Right atrium auricular region (tissue), 2 donors: ENCODE measurements around the gene ARHGEF12. TPM values are rescaled to one million over a fixed set of nuclear protein-coding genes. Genes with fewer than 3 reads are reported as not detected.

Source experiments
- DNase-seq: peaks from one replicate; pipeline ENCODE4 v3.0.0-alpha.2; 2019; ENCODE audit warnings: low spot score
- H3K27ac ChIP-seq, 2 donors: fragments of 200-600 bp; sonication (generic); 1 replicate in 1 of 2; 2 replicates in 1 of 2; pipeline ENCODE4 v1.5.1; 2016 to 2019
- H3K27me3 ChIP-seq, 2 donors: fragments of 200-600 bp; sonication (generic); one replicate each; pipeline versions ENCODE4 v1.5.1 to v1.6.0; 2017 to 2019
- H3K36me3 ChIP-seq: fragments of 200-600 bp; sonication (generic); one replicate; pipeline ENCODE4 v1.5.1; 2016
- H3K4me1 ChIP-seq, 2 donors: fragments of 200-600 bp; sonication (generic); one replicate each; pipeline versions ENCODE4 v1.5.1 to v1.6.0; 2017 to 2019
- H3K4me3 ChIP-seq, 2 donors: fragments of 200-600 bp; sonication (generic); 1 replicate in 1 of 2; 2 replicates in 1 of 2; pipeline ENCODE4 v1.5.1; 2017 to 2019; ENCODE audit warnings: mild to moderate bottlenecking in 1 of 2, moderate library complexity in 1 of 2
- H3K9me3 ChIP-seq, 2 donors: fragments of 200-600 bp; sonication (generic); one replicate each; pipeline ENCODE4 v1.5.1; 2019
- CTCF ChIP-seq, 2 donors: fragments of 200-600 bp; sonication (generic); IDR thresholded peaks; one replicate each; pipeline ENCODE4 v1.5.1; 2019; ENCODE audit warnings: antibody characterized with exemption in 2 of 2
- total RNA-seq, 2 donors: library from RNA; depleted of rRNA; stranded (reverse); fragments of >200 nt; gene quantifications; one replicate each; pipeline ENCODE4 v1.1.0, GENCODE V29; 2016

Gene ARHGEF12
- total RNA-seq, 2 donors from 2014 or later: 84.0 to 87.2 TPM

DNA sequence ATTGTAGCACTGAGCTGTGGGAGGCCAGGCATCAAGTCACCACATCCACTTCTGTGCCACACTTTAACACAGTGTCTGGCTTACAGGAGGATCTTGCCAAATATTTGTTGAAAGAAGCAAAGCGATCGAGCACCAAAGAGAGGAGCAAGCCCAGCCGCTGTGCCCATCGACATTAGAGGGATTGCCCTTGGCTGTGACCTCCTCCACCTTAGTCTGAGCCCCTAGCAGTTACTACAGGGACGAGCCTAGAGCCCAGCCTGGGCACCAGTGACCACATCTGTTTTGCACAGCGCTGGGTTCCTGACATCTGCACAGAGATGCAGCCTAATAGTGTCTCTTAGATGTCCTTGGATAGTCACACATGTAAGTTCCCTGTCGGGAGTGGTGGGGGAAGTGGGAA, 193.0 kb downstream of the ARHGEF12 start:
- no peak for TF ChIP-seq CTCF (IDR thresholded peaks at IDR 0.05)
- Histone ChIP-seq H3K4me3 (no peak overlapping the region), H3K9me3 (no peaks in the 10 kb centered on the region), H3K27me3 (no peaks in the 10 kb centered on the region), H3K4me1 (peaks cover 0 to 20% of the 10 kb centered on the region in 2 donors), H3K36me3 (no peaks in the 10 kb centered on the region), H3K27ac (no peak overlapping the region)
- no peak for DNase-seq

DNA sequence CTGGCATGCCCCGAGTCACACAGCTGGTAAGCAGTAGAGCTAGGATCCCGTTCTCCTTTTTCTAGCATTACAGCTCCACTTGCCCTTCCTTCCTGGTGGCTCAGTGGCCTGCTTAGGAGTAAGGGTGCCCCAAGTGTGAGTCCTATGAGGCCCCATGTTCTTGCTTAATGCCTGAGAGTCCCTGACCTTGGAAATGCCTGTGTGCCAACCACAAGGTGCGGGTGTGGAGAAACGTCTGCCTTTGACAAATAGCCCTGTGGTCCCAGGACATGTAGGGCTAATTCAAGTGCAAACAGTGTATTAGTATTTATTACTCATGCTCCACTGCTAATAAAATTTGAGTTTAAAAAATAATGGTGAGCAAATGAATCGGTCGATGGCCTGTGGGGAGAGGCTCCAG, 193.7 kb downstream of the ARHGEF12 start:
- H3K36me3 ChIP-seq: no peaks in the 10 kb centered on the region
- no peak for DNase-seq
- no peaks in the 10 kb centered on the region for H3K27me3 ChIP-seq
- no peak overlapping the region for H3K4me3 ChIP-seq
- H3K4me1 ChIP-seq: peaks cover 0 to 20% of the 10 kb centered on the region in 2 donors
- no peak overlapping the region for H3K27ac ChIP-seq
- no peak for TF ChIP-seq CTCF (IDR thresholded peaks at IDR 0.05)
- H3K9me3 ChIP-seq: no peaks in the 10 kb centered on the region

DNA sequence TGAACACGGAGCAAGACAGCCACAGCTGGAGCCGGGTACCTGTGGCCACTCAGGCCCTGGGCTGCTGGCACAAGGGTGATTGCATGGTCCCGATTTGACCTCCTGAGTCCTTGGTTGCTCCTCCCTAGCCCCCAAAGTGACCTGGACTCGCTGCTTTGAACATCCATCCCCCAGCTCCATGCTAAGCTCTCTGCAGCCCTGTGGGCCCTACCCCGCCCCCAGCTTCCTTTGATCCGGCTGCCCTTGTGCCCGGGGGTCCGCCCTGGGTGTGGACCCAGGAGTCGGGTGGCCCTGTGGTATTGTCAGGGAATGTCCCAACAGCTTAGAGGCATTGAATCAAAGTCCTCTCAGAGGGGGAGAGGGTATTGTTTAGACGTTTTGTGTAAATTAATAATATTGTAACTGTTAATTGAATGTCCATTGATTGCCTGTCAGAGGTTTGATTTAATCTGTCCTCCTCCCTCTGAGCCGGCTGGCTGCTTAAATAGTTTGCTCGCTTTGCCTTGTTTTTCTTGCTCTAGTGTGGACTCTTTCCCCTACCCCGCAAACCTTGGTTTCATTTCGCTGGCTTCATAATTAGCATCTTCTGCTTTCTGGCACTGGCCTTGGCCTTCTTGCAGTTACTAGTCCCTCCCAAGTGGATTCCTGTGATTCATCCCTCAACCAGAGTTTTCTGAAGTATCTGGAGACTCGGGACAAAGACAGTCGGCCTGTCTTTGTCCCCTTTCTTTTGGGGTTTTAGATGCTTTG, 196.0 kb downstream of the ARHGEF12 start:
- DNase-seq: no peak
- Histone ChIP-seq H3K4me1 (peaks cover 0 to 14% of the 10 kb centered on the region in 2 donors), H3K9me3 (no peaks in the 10 kb centered on the region), H3K27ac (no peak overlapping the region), H3K4me3 (no peak overlapping the region), H3K36me3 (no peaks in the 10 kb centered on the region), H3K27me3 (no peaks in the 10 kb centered on the region)
- no peak for TF ChIP-seq CTCF (IDR thresholded peaks at IDR 0.05)

- Histone ChIP-seq H3K27me3 (no peaks in the 10 kb centered on the region), H3K9me3 (no peaks in the 10 kb centered on the region), H3K27ac (no peak overlapping the region), H3K4me1 (peaks cover 0 to 11% of the 10 kb centered on the region in 2 donors), H3K36me3 (no peaks in the 10 kb centered on the region), H3K4me3 (no peak overlapping the region)
- no peak for TF ChIP-seq CTCF (IDR thresholded peaks at IDR 0.05)
- no peak for DNase-seq
Measured at GRCh38 chr11:120532832-120533196, 196.6 kb downstream of the ARHGEF12 start.

DNA sequence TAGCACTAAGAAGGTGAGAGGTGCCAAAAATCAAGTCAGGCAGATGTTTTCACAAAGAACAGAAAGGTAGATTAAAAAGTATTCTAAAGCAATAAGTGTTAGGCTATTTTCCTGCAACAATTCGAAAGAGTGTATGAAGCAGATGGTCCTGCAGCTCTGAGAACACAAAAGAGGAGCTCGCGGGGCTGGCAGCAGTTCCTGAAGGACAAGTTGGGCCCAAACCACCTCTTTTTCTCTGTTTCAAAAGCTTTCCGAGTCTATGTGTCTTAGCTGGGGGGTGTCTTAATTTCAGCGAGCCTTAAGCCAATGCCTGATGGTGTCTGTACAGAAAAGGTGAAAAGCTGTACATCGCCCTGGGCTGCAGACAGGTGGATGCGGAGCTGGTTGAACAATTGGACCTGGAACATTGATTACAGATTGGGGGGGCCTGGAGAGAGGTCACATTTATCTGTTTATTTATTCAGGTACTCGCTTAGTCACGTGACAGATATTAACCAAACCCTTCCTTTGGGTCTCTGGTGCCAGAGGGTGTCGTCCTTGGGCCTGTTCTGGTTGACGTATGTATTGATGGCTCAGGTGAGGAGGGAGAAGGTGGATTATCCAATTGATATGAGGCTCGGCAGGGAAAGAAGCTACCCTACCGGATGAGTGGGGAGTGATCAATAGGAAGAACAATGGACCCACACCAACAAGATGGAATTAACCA, 200.0 kb downstream of the ARHGEF12 start:
- peaks cover 0 to 27% of the 10 kb centered on the region in 2 donors for H3K4me1 ChIP-seq
- no peaks in the 10 kb centered on the region for H3K9me3 ChIP-seq
- no peak for DNase-seq
- TF ChIP-seq CTCF (IDR thresholded peaks at IDR 0.05): no peak
- no peak overlapping the region for H3K27ac ChIP-seq
- no peaks in the 10 kb centered on the region for H3K36me3 ChIP-seq
- H3K4me3 ChIP-seq: no peak overlapping the region
- no peaks in the 10 kb centered on the region for H3K27me3 ChIP-seq
